ENCODE data around the gene TAS2R19. TPM values are rescaled to one million over a fixed set of nuclear protein-coding genes. Genes with fewer than 3 reads are reported as not detected.

The TAS2R19 gene
- total RNA-seq (under 1 TPM; 0.34 to 0.86 (median 0.66) TPM), polyA plus RNA-seq (under 1 TPM; 0.08 to 0.21 (median 0.18) TPM)
- long read RNA-seq, donor 1 = 0 reads
- long read RNA-seq, donor 2 = 0 reads

- peaks cover 0 to 3% of the 10 kb centered on the region in 2 donors for H3K36me3 ChIP-seq (ENCODE audit: insufficient read depth in 1 of 2, low read depth in 1 of 2)
- WGBS, 3 donors = 73 to 91% (median 83%) methylated on average over 1 of the region's 1 CpG
- H3K9me3 ChIP-seq = no peaks in the 10 kb centered on the region
- H3K27ac ChIP-seq = no peak within 1 kb of the TSS
- DNase-seq = no peak
- intact Hi-C loops (cut with DNase I) = no loop called here
- H3K27me3 ChIP-seq (ENCODE audit: insufficient read depth in 3 of 3, low read length in 2 of 3) = no peaks in the 10 kb centered on the region
- TF ChIP-seq CTCF (IDR thresholded peaks at IDR 0.05) = no peak
- no peaks in the 10 kb centered on the region for H3K4me1 ChIP-seq
- no peak for ATAC-seq
- H3K4me3 ChIP-seq = no peak within 1 kb of the TSS
These were observed at the start of gene TAS2R19 for GRCh38 chr12:11022520-11022919. TSS of gene TAS2R19 (minus strand) at chr12:11022620. CDS start at chr12:11022571, 49 bp downstream.

- no peak overlapping the region for H3K4me3 ChIP-seq
- ATAC-seq (no peak), DNase-seq (no peak)
- H3K36me3 ChIP-seq (ENCODE audit: insufficient read depth in 1 of 2, low read depth in 1 of 2) = no peaks in the 10 kb centered on the region
- peaks cover 3% of the 10 kb centered on the region for H3K4me1 ChIP-seq
- no peaks in the 10 kb centered on the region for H3K9me3 ChIP-seq
- WGBS, 3 donors = 48 to 64% (median 61%) methylated on average over 4 of the region's 4 CpGs
- TF ChIP-seq CTCF (IDR thresholded peaks at IDR 0.05) = no peak
- H3K27ac ChIP-seq = no peak overlapping the region
- H3K27me3 ChIP-seq (ENCODE audit: insufficient read depth in 3 of 3, low read length in 2 of 3) = no peaks in the 10 kb centered on the region
- intact Hi-C loops (cut with DNase I) = loop anchor here in 1 of 2 donors (2.0 kb wide), 1 partner anchor 53 kb away; no protein-coding TSS in a partner anchor
These were observed 49.0 kb upstream of the TAS2R19 start for GRCh38 chr12:11071414-11071813.

GRCh38 chr12:11070999-11071398 lies 48.6 kb upstream of the TAS2R19 start:
- TF ChIP-seq CTCF (IDR thresholded peaks at IDR 0.05) = no peak
- WGBS, 3 donors = 69 to 81% methylated on average over 1 of the region's 1 CpG; no CpG with 5 or more reads in 1 of the 3 donors
- Histone ChIP-seq H3K27me3 (ENCODE audit: insufficient read depth in 3 of 3, low read length in 2 of 3) (no peaks in the 10 kb centered on the region), H3K4me1 (peaks cover 3% of the 10 kb centered on the region), H3K9me3 (no peaks in the 10 kb centered on the region), H3K4me3 (no peak overlapping the region), H3K27ac (no peak overlapping the region), H3K36me3 (ENCODE audit: insufficient read depth in 1 of 2, low read depth in 1 of 2) (no peaks in the 10 kb centered on the region)
- ATAC-seq = no peak
- intact Hi-C loops (cut with DNase I) = loop anchor here in 1 of 2 donors (2.0 kb wide), 1 partner anchor 52 kb away; no protein-coding TSS in a partner anchor
- no peak for DNase-seq

- DNase-seq = no peak
- Histone ChIP-seq H3K4me1 (peaks cover 3% of the 10 kb centered on the region), H3K27me3 (ENCODE audit: insufficient read depth in 3 of 3, low read length in 2 of 3) (no peaks in the 10 kb centered on the region), H3K27ac (no peak overlapping the region), H3K4me3 (no peak overlapping the region), H3K36me3 (ENCODE audit: insufficient read depth in 1 of 2, low read depth in 1 of 2) (no peaks in the 10 kb centered on the region), H3K9me3 (no peaks in the 10 kb centered on the region)
- intact Hi-C loops (cut with DNase I) = loop anchor here in 1 of 2 donors (2.0 kb wide), 1 partner anchor 51 kb away; no protein-coding TSS in a partner anchor
- WGBS, 3 donors = 62 to 81% (median 74%) methylated on average over 5 of the region's 5 CpGs
- peak in 3 of 4 donors; percentile 37 to 59 (median 43) for ATAC-seq
- TF ChIP-seq CTCF (IDR thresholded peaks at IDR 0.05) = no peak
These were observed 47.5 kb upstream of the TAS2R19 start for GRCh38 chr12:11069854-11070365.

Measured in psoas muscle (tissue), 8 donors.